MM.1S (cell line): ENCODE results near the gene GLCE.

ENCODE experiments used
- EZH2 ChIP-seq: fragments of 300-600 bp; sonication (generic); optimal IDR thresholded peaks from 2 replicates; pipeline ENCODE3; 2017; ENCODE audit warnings: low read depth, mild to moderate bottlenecking, antibody characterized with exemption, low read length, mixed read lengths
- EZH2phosphoT487 ChIP-seq: fragments of 300-600 bp; sonication (generic); IDR thresholded peaks from 2 replicates; pipeline ENCODE4 v1.6.1; 2018; ENCODE audit warnings: antibody characterized with exemption, low read length
- TF ChIP-seq, protein P1 (sequence below): fragments of 300-600 bp; sonication (generic); IDR thresholded peaks from 2 replicates; pipeline ENCODE4 v1.5.1; 2016; ENCODE audit warnings: antibody characterized with exemption, low read length, mixed read lengths

- TF ChIP-seq, protein P1, sequence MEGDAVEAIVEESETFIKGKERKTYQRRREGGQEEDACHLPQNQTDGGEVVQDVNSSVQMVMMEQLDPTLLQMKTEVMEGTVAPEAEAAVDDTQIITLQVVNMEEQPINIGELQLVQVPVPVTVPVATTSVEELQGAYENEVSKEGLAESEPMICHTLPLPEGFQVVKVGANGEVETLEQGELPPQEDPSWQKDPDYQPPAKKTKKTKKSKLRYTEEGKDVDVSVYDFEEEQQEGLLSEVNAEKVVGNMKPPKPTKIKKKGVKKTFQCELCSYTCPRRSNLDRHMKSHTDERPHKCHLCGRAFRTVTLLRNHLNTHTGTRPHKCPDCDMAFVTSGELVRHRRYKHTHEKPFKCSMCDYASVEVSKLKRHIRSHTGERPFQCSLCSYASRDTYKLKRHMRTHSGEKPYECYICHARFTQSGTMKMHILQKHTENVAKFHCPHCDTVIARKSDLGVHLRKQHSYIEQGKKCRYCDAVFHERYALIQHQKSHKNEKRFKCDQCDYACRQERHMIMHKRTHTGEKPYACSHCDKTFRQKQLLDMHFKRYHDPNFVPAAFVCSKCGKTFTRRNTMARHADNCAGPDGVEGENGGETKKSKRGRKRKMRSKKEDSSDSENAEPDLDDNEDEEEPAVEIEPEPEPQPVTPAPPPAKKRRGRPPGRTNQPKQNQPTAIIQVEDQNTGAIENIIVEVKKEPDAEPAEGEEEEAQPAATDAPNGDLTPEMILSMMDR = no peak
- TF ChIP-seq EZH2 (no peak), EZH2phosphoT487 (no peak)
These were observed 15.2 kb upstream of the GLCE start for GRCh38 chr15:69145149-69145693.
